Measurements from ENCODE around the gene EWSR1.
A peak's percentile ranks its signal among the peaks of the same experiment; 100 is the strongest.

The EWSR1 gene

GRCh38 chr22:29306835-29307595 lies 38.9 kb downstream of the EWSR1 start:
- DNase-seq (ENCODE audit: low read depth) = no peak

- DNase-seq (ENCODE audit: low read depth) = no peak
Observed at GRCh38 chr22:29307596-29308147, 39.6 kb downstream of the EWSR1 start.

GRCh38 chr22:29308148-29308790 lies 40.2 kb downstream of the EWSR1 start:
- no peak for DNase-seq (ENCODE audit: low read depth)

GRCh38 chr22:29308791-29309262 lies 40.8 kb downstream of the EWSR1 start:
- no peak for DNase-seq (ENCODE audit: low read depth)

GRCh38 chr22:29309332-29310064 lies 41.4 kb downstream of the EWSR1 start:
- DNase-seq (ENCODE audit: low read depth) = no peak

- DNase-seq (ENCODE audit: low read depth) = no peak
Observed at GRCh38 chr22:29310065-29310862, 42.2 kb downstream of the EWSR1 start.

- peak; percentile 47 for DNase-seq (ENCODE audit: low read depth)
Observed at GRCh38 chr22:29310863-29311339, 42.8 kb downstream of the EWSR1 start.

- DNase-seq (ENCODE audit: low read depth) = no peak
Observed at GRCh38 chr22:29311464-29312217, 43.6 kb downstream of the EWSR1 start.

GRCh38 chr22:29312218-29313125 lies 44.4 kb downstream of the EWSR1 start:
- no peak for DNase-seq (ENCODE audit: low read depth)

- no peak for DNase-seq (ENCODE audit: low read depth)
Observed at GRCh38 chr22:29313126-29313575, 45.1 kb downstream of the EWSR1 start.

- no peak for DNase-seq (ENCODE audit: low read depth)
Observed at GRCh38 chr22:29313576-29314466, 45.8 kb downstream of the EWSR1 start.

GRCh38 chr22:29314537-29315285 lies 46.6 kb downstream of the EWSR1 start:
- DNase-seq (ENCODE audit: low read depth) = no peak

GRCh38 chr22:29315286-29316140 lies 47.4 kb downstream of the EWSR1 start, which contains the start of gene RASL10A:
Gene RASL10A (minus strand): TSS chr22:29315697. CDS start chr22:29315246, 451 bp downstream.
- no peak for DNase-seq (ENCODE audit: low read depth)

- no peak for DNase-seq (ENCODE audit: low read depth)
Observed at GRCh38 chr22:29316141-29316828, 48.2 kb downstream of the EWSR1 start.

- DNase-seq (ENCODE audit: low read depth) = no peak
Observed at GRCh38 chr22:29317827-29318454, 49.9 kb downstream of the EWSR1 start.

GRCh38 chr22:29319072-29319471 lies 51.0 kb downstream of the EWSR1 start:
- DNase-seq (ENCODE audit: low read depth) = no peak
